GM19238 (cell line): ENCODE data around the gene RAD50.
A peak's percentile ranks its signal among the peaks of the same experiment; 100 is the strongest.
"Not testable (repeated sequence)": the region's sequence is repeated elsewhere in the genome, so short reads cannot be mapped to it uniquely, and the experiment has no call there.

Experiments used
- DNase-seq: peaks from one replicate; pipeline ENCODE4 v3.0.0; 2011; ENCODE audit warnings: low spot score; ENCODE audit not compliant: insufficient read length

The RAD50 gene

DNA sequence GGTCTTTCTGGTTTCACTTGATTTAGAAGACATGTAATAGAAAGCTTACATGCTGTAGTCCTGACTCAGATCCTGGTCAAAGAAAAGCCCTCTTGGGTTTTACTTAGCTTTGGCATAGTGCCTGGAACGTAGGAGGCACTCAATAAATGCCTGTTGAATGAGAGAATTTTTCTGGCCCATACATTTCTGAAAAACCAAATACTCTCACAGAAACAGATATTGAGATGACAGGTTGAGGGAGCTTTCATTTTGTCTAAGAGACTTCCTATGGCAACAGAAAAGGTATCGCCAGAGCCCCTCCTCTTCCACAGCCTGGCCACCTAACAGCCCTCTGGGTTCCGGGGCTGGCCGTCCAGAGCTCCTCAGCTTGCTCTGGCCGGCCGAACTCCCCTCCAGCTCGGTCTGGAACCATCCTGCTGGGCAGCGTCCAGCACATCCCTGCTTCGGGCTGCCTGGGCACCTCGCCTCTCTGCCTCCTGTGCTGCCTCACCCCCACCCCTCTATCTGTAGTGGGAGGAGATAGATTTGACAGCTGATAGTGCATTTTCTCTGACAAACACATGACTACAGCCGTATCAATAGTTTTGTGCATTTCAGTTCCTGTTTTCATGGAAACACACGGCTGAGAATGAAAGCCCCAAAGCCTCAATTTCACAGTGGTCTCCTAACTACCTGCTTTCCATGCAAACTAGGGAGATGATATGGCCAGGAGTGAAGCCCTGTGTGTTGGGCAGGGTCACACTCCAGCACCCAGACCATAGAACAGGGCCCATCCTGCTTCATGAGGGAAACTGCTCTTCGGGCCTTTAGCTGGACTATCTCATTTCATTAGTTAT lies 118.1 kb downstream of the RAD50 start:
- peak; percentile 68 for DNase-seq

DNA sequence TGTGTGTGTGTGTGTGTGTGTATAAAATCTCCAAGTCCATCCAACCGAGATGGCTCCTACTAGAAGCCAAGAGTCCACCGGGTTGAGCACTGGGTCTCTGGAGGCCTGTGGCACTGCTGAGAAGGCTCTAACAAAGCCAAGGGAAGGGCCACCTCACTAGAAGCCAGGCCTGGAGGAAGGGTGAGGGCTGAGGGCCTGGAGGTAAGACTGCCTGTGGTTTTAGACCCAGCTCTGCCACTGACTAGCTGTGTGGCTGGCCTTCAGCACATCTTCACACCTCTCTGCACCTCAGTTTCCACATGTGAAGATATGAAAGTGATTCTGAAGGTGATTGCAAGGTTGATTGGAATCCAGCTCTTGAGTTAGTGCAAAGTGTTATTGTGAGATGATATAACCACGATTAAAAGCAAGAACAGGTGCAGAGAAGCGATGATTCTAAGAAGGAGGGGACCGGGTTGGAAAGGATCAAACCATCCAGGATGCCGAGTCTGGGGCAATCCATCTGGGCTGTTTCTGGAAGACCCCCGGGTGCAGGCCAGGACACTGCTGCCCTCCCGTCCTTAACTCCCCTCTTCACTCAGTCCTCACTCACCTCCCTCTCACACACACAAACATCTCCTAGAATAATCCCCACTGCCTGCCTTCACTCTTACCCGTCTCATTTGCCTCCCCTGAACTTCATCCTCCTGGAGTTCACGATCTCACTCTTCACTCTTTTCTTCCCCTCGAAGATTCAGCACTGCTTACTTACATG lies 119.3 kb downstream of the RAD50 start:
- no peak for DNase-seq

GRCh38 chr5:132677191-132677590 lies 120.4 kb downstream of the RAD50 start:
- no peak for DNase-seq

GRCh38 chr5:132677682-132678400 lies 121.1 kb downstream of the RAD50 start:
- no peak for DNase-seq

GRCh38 chr5:132678735-132679134 lies 122.0 kb downstream of the RAD50 start:
- DNase-seq = no peak

- DNase-seq = no peak
These were observed 122.4 kb downstream of the RAD50 start for GRCh38 chr5:132679166-132679565.

GRCh38 chr5:132679717-132680380 lies 123.1 kb downstream of the RAD50 start:
- no peak for DNase-seq

DNA sequence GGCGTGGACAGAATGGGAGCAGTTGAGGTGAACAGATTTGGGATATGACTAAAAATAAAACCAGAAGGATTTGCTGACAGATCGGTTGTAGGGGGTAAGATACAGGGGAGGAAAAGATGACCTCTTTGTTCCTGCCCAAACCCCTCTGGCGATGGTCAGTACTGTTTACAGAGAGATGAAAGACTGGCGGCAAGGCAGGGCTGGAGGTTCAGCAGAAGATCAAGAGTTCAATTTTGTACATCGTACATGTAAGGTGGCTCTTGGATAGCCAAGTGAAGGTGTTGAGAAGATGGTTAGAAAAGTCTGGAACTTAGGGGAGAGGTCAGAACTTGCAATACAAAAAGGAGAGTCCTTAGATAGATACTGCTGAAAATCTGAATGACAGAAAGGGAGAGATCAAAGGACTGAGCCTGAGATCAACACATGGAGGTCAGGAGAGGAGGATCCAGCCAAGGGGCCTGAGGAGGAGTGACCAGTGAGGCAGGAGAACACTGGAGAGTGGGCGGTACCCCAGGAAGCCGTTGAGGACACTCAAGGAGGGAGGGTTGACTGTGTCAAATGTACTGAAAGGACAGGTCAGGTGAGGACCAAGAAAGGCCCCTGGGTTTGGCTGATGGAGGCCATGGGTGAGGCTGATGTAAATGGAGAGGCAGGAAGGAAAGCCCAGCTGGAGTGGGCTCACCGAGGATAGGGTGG lies 124.2 kb downstream of the RAD50 start:
- no peak for DNase-seq

- DNase-seq = no peak
These were observed 124.7 kb downstream of the RAD50 start for GRCh38 chr5:132681476-132681831.

GRCh38 chr5:132681983-132682382 lies 125.2 kb downstream of the RAD50 start:
- DNase-seq = no peak

- DNase-seq = no peak
These were observed 127.7 kb downstream of the RAD50 start for GRCh38 chr5:132684491-132684890.

DNA sequence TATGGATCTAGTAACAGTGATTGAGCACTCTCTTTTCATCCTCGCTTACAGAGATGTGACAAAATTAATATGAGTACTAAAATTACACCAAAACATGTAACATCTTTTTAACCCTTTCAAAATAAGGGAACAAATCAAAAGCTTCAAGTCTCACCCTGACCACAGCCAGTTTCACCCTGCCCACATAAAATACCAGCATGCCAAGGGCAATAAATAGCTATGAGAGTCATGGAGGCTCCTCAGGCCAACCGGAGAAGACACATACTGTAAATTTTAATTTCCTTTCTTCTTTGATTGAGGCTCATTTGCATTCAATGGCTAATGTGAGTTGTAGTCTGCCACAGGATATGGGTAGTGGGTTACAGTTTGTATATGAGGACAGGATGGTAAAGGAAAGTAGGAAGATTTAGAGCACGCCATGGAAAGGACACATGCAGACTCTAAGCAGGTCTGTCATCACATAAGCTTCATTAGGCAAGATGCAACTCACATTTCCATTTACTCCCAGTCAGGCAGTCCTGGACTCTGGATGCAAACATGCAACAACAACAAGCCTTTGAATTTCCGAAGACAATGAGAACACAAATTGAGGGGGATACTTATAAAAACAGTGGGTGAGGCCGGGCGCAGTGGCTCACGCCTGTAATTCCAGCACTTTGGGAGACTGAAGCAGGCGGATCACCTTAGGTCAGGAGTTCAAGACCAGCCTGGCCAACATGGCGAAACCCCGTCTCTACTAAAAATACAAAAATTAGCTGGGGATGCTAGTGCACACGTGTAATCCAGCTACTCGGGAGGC lies 128.3 kb downstream of the RAD50 start:
- no peak for DNase-seq

DNA sequence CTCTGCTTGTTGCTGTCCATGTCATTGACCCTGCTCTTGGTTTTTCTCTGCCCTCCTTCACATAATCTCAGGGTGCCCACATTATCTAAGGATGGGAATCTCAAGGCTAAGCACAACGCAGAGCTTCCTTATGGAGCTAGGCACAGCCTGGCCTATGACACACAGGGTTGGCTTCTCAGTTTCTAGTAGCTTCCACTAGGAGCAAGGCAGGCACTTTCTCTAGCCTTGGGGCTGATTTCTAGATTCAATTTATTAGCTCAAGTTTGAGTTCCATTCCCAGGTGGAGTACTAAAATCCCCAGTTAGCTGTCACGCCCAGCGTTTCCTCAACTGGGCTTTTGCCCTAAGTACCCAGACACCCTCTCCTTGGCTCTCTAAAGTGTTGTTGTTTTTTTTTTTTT lies 129.4 kb downstream of the RAD50 start:
- no peak for DNase-seq

DNA sequence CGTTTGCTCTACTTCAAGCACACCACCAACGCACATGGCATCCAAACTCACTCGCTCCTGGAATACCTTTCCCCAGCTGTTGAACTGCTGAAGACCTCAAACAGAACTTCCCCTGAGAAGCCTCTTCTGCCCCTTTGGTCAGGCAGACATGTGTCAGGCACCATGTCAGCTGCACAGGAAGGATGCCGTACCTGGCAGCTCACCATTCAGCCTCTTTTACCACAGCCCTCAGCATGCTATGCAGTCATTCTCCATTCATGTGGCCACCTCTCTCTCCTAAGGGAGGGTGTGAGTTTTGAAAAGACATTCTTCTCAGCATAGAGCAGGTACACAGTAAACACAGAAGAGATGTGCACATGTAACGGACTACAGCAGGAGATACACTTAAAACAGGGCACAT lies 131.2 kb downstream of the RAD50 start:
- no peak for DNase-seq

- no peak for DNase-seq
These were observed 132.0 kb downstream of the RAD50 start for GRCh38 chr5:132688536-132689339.

DNA sequence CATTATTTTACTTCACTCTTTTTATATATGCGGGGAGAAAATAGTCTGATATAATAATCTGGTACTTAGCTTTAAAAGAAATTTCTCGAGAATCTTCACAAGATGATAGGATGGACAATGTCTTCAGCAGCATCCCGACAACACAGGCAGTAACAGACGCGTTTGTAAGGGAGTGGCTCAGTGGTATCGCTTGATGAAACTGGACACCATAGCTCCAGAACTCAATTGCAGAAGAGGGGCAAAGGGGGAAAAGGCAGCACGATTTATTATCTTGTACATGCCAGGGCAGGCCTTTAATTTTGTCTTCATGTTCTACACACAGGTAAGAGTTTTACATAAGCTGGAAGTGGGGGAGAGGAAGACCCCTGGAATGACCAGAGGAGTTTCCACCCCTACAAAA lies 132.7 kb downstream of the RAD50 start:
- no peak for DNase-seq

DNA sequence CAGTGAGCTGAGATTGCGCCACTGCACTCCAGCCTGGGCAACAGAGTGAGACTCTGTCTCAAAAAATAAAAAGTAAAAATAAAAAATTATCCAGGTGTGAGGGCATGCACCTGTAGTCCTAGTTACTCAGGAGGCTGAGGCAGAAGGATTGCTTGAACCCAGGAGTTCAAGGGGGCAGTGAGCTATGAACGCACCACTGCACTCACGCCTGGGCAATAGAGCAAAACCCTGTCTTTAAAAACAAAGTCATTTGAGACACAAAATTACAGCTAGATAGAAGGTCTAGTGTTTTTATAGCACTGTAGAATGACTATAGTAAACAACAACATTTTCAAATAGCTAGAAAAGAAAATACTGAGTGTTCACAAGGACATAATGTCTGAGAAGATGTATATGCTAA lies 133.4 kb downstream of the RAD50 start:
- no peak for DNase-seq

GRCh38 chr5:132691755-132692631 lies 135.2 kb downstream of the RAD50 start:
- DNase-seq = not testable (repeated sequence)

DNA sequence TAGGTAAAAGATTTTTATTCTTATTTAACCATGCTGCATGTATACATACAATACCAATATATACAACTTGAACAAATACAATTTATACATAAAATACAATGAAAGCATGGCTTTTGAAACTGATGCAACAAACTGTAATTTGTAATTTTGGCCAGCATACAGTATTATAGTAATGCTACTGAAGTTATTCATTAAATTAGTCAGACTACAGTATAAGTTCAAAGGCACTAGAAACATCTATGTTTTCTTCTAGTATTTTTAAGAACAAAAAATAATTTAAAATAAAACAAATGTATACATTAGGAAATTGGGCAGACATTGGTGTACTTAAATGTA lies 135.8 kb downstream of the RAD50 start:
- no peak for DNase-seq
